GM18858 (cell line): ENCODE data around the gene BACE2.

Experiments used
- ATAC-seq: cut with Tn5 transposase; IDR thresholded peaks from one replicate; pipeline ENCODE4 v1.9.1; 2021; ENCODE audit not compliant: unreplicated experiment

The BACE2 gene

GRCh38 chr21:41147979-41148355 lies 20.0 kb upstream of the BACE2 start:
- no peak for ATAC-seq

GRCh38 chr21:41148798-41149197 lies 19.2 kb upstream of the BACE2 start:
- no peak for ATAC-seq

DNA sequence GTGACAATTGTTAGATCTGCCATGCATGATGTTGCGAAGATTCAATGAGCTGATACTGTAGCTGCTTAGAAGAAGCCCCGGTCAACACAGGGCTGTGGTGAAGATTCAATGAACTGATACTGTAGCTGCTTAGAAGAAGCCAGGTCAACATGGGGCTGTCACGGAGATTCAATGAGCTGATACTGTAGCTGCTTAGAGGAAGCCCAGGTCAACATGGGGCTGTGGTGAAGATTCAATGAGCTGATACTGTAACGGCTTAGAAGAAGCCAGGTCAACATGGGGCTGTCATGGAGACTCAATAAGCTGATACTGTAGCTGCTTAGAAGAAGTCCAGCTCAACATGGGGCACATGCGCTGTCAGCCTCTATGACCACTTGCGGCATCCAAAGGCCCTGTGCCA lies 18.8 kb upstream of the BACE2 start:
- no peak for ATAC-seq

GRCh38 chr21:41152147-41152546 lies 15.8 kb upstream of the BACE2 start:
- no peak for ATAC-seq

GRCh38 chr21:41153443-41153842 lies 14.5 kb upstream of the BACE2 start:
- ATAC-seq = no peak

DNA sequence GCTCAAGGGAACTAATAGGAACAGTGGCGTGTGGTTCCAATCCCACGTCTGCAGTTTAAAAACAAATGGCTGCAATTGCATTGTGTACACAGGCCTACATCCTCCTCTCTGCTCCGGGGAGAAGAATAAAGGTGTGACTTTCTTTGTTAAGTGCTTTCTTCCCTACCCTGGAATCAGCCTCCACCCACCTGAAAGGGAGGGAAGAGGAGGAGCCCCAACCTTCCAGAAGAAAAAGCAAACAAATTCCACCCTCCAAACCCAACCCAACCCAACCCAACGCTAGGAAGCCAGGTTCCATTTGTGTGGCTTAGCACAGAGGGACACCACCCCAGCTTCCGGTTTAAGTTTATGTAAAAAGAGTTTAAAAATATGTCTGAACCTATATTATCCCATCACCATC lies 11.8 kb upstream of the BACE2 start:
- ATAC-seq = no peak

DNA sequence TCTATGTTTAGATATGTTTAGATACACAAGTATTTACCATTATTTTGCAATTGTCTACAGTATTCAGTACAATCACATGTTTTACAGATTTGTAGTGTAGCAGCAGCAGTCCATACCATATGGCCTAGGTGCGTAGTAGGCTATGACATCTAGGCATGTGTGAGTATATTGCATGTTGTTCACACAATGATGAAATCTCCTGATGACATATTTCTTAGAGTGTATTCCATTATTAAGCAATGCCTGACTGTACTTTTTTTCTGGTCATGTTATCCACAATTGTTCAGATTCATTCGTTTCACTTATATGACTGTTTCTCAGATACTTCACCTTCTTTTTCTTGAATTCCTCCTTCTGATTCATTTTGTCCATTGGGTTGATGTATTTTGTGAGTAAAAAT lies 9.9 kb upstream of the BACE2 start:
- no peak for ATAC-seq

DNA sequence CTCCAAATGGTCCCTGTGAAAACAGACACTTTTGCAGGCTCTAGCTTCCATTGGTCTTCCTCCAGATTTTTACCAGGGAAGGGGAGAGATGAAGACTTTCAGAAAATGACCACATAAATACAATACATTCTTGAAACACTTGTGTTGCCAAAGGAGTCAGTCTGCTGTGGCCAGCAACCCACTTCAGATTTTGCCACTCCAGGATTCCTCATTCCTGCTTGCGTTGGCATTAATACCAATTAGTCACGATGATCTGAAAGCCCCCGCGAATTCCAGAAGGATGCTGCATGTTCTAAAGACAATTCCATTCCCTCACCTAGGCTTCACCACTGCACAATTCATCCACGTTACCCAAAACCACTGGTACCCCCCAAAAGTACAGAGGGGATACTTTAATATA lies 7.9 kb upstream of the BACE2 start:
- ATAC-seq = no peak

- no peak for ATAC-seq
Measured at GRCh38 chr21:41161428-41161827, 6.5 kb upstream of the BACE2 start.

- no peak for ATAC-seq
Measured at GRCh38 chr21:41162096-41162495, 5.9 kb upstream of the BACE2 start.

- ATAC-seq = no peak
Measured at GRCh38 chr21:41163091-41163490, 4.9 kb upstream of the BACE2 start.

GRCh38 chr21:41164052-41164451 lies 3.9 kb upstream of the BACE2 start:
- ATAC-seq = no peak

DNA sequence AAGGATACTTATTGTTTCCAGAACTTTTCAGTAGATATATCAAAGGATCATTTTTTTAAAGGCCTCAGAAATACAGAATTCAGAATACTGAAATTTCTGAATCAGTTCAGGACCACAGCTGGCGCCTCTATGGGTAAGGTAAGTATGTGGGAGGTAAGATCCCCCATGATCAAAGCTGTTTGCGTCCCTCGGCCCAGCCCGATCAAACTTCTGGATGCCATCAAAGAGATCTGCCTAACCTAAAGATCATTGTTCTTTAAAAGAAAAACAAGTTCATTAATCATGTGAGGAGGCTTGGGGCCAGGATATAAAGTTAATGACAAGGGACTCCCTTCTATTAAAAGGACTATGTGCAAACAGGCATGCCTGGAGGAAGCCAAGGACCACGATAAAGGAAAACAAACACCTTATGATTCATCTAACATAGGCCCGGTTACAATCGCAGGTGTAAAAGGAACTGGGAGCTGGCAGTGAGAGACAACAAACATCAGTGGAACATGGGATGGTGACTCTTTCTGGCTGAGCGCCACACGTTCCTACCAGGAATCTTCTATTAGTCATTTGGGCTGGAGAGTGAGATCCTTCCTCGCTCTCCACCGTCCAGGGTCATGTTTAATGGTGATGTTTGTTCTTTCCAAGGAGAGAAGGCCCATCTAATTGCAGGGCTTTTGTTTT lies 2.8 kb upstream of the BACE2 start:
- no peak for ATAC-seq

- ATAC-seq = no peak
Measured at GRCh38 chr21:41166884-41167283, 1.1 kb upstream of the BACE2 start.

GRCh38 chr21:41168391-41169257 lies 664 bp downstream of the BACE2 start:
- ATAC-seq = no peak

DNA sequence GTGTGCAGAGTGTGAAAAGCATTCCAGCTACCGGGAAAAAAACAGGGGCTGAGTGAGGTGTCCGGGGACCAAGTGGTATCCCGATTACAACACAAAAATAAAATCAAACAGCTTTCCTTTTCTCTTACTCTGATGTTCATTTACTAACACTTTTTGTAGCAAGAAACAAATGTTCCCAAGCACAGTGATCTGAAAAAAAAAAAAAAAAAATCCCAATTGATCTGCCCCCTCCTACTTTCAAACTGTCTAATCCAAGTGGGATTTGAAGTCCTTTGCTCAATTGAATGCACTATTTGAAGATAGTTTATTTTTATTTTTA lies 1.3 kb downstream of the BACE2 start:
- ATAC-seq = no peak

- ATAC-seq = no peak
Measured at GRCh38 chr21:41169701-41170100, 1.7 kb downstream of the BACE2 start.

DNA sequence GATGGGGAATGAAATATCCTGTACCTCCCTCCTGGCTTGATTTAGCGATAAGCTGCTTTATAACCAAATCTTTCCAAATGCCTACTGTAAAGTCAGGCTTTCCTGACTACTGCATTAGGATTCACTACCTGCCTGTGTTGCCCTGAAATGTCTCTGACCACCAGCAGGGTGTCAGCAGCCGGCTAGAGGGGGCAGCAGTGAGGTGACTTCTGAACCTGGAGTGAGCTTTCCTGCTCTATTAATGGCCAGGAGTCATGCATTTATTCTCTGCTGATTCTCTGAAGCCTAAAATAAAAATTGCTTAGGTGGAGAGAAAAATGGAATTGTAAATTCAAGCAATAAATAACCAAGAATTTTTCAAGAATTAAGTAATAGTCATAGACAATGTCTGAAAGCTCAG lies 2.5 kb downstream of the BACE2 start:
- no peak for ATAC-seq

GRCh38 chr21:41170859-41171609 lies 3.1 kb downstream of the BACE2 start:
- no peak for ATAC-seq

DNA sequence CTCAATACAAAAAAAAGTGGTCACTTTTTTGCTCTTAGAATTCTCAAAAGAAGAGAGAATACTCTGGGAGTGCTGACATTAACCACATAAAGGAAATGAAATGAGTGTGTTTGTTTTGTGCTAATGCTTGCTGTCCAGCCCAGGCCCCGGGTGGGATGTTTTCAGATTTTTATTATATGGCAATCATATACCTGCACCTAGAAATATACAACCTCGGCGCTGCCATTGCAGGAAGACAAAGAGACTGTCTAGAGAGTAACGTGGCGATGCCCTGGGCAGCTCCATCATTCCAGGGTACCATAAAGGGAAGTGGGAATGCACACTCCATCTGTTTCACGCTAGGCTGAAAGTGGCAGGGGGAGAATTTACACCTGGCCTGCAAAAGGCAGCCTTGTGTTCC lies 7.1 kb downstream of the BACE2 start:
- ATAC-seq = no peak

DNA sequence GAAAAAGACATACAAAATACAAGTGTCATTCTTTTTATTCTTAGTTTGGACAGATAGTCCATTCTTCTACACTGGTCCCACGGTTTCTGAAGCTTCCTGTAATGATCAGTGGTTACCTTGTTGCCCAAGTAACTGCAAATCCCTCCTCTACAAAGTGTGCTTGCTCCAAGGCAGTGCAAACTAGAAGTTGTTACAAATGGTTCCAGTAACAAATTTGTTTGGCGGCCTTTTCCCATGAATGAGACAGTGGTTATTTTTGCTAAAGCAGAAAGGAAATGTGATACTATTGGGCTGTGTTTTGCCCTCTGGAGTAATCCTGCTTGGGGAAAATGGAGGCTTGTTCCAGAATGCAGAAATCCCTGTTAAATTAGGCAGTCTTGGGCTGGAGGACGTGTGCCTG lies 8.9 kb downstream of the BACE2 start:
- ATAC-seq = no peak

GRCh38 chr21:41180752-41181151 lies 12.8 kb downstream of the BACE2 start:
- ATAC-seq = no peak
